Stimulated activated CD4-positive, alpha-beta T cell treated with anti-CD3 and anti-CD28 coated beads, Interleukin-4, amount 100 ng/mL, for 24 hours (primary cell): ENCODE data around the gene TMEM62.
A peak's percentile ranks its signal among the peaks of the same experiment; 100 is the strongest.

Experiments used
- DNase-seq: peaks from one replicate; pipeline ENCODE4 v3.0.0-alpha.2; 2020

TMEM62 gene

GRCh38 chr15:43133430-43134156 is at the start of gene TMEM62:
TSS of gene TMEM62 (plus strand) at chr15:43133586. CDS start at chr15:43133803, 217 bp downstream.
- DNase-seq, result peak; percentile 61

DNA sequence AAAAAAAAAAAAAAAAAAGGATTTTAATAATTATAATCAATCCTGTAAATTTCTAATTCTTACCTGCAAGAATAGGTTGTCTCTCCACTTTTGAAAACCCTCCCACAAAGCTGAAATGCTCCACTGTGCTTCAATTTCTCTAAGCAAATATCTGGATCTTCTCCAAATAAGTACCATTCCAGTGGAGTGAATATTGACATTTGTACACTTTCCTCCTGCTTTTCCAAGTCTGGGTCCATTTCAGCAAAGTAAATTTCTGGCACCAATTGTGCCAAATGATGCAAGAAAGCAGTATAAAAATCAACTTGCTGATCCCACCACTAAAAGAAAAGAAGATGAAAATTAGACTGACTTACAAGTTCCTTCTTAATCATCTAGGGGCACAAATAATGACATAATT is 47.5 kb upstream of the TMEM62 start:
- DNase-seq, result no peak

DNA sequence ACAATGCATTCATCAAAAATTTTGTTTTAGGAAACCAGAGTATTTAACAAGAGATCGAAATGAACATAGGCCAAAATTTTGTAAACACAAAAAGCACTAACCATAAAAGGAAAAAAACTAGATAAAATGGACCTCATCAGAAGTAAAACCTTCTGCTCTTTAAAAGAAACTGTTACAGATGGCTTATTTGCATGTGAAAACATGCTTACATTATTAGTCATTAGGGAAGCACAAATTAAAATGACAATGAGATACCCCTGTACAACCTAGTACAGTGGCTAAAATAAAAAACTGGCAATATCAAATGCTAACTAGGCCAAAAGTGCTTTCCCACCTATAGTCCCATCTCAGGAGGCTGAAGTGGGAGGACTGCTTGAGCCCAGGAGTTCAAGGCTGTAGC is 46.8 kb upstream of the TMEM62 start:
- no peak for DNase-seq

- DNase-seq, result no peak
Measured at GRCh38 chr15:43091859-43092258, 41.5 kb upstream of the TMEM62 start.

DNA sequence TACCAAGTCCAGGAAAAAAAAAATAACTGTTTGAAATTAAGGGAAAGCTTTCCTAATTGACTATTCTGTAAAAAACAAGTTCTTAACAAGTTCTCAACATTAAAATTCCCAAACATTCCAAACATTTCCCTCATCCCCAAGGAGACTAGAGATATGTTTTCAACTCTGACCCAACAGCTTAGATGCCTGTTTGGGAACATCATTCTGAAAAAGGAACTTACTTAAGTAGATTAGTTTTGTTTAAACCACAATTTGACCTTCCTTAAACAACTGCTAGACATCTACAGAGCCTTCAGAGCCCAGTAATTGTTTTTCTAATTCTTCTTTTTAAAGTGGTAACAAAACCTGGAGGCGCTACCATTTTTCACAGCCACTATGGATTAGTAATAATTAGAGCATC is 40.4 kb upstream of the TMEM62 start:
- no peak for DNase-seq

DNA sequence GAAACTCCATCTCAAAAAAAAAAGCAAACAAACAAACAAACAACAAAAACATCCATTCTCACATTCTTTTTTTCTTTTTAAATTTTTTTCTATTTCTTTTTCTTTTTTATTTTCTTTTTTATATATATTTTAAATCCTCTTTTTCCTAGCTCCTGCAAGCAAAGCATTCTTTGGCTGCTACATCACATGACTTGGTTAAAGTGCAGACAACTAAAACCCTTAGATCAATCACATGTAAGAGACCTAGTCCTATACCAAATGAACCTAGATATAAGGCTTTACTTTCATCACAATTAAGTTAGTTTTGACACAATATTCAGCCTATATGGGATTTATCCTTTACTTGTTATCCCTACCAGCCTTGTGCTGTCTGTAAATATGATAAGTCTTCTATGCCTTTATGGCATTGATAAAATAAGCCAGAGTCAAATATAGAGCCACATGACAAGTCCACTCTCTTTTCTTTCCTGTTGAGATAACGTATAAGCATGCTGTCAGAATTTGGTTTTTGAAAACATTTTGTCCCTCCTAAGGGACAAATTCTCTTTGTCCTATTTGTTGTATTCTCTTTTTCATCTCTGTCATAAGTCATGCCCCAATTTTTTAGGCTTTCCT is 38.9 kb upstream of the TMEM62 start:
- DNase-seq, result no peak

DNA sequence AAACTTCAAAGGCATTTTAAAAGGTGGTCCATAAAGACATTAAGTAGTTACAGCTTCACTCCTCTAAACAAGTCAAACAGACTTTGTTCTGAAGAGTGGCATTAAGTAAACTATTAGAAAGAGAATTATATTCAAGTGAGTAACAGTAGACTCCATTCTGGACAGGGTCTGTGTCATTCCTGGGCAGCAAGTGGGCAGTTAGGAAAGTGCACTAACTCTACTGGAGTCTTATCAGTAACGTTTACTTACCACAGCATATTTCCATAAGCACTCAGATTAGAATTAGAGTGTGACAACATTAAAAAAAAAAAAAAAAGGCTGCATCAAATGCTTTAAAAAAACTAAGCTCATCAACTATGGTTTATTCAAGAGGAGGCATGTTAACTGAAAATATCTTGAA is 38.1 kb upstream of the TMEM62 start:
- DNase-seq, result no peak

DNA sequence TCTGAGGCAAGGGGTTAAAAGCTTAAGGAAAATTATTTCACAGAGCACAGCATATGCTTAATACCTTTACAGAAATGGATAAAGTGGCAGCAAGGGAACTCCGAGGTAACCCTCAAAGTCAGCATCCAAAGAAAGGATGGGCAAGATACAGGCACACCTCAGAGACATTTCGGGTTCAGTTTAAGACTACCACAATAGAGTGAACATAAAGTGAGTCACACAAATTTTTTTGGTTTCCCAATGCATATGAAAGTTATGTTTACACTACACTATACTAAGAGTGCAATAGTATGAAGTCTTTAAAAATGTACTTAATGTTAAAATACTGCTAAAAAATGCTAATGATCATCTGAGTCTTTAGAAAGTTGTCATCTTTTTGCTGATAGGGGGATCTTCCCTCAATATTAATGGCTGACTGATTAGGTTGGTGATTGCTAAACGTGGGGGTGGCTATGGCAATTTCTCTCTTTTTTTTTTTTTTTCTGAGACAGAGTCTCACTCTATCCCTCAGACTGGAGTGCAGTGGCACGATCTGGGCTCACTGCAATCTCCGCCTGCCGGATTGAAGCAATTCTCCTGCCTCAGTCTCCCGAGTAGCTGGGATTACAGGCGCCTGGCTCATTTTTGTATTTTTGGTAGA is 37.6 kb upstream of the TMEM62 start:
- DNase-seq, result no peak

- no peak for DNase-seq
Measured at GRCh38 chr15:43096411-43096810, 37.0 kb upstream of the TMEM62 start.

- no peak for DNase-seq
Measured at GRCh38 chr15:43099105-43099845, 34.1 kb upstream of the TMEM62 start.

- DNase-seq, result no peak
Measured at GRCh38 chr15:43100971-43101370, 32.4 kb upstream of the TMEM62 start.

DNA sequence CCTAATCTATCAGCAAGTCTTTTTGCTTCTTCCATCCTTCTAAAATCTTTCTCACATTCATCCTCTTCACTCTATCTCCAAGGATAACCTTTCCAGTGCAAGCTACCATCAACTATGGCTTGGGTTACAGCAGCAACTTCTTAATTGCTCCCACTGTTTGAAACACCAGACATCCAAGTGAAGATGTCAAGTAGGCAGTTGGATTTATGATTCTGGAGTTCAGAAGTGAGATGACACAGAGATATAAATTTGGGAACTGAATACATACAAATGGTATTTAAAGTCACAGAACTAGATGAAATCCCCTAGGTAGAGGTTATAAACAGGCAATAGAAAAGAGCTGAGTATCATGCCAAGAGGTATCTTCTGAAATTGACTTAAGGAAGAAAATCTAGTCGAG is 31.2 kb upstream of the TMEM62 start:
- no peak for DNase-seq

GRCh38 chr15:43103907-43104306 is 29.5 kb upstream of the TMEM62 start:
- DNase-seq, result no peak

DNA sequence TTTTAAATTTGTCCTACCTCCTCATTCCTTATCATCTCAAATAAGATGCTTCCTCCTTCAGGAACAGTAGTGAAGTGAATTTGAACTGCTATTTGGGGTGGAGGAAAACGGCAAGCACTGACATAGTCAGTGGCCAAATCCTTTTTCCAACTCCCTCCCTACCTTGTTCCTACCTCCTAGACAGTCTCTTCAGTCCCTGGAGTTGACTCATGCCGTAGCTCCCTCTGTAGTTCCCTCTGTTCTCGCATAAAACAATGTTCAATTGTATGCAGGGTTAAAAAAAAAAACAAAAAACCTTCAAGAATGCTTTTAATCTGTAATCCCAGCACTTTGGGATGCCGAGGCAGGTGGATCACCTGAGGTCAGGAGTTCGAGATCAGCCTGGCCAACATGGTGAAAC is 29.0 kb upstream of the TMEM62 start:
- no peak for DNase-seq

- DNase-seq, result peak; percentile 22
Measured at GRCh38 chr15:43105077-43105736, 28.2 kb upstream of the TMEM62 start.

- DNase-seq, result peak; percentile 90
Measured at GRCh38 chr15:43105778-43106485, 27.5 kb upstream of the TMEM62 start, which contains the start of gene UBR1. TSS of gene UBR1 (minus strand) at chr15:43106038. CDS start at chr15:43106022, 16 bp downstream.

- DNase-seq, result no peak
Measured at GRCh38 chr15:43106486-43106829, 26.9 kb upstream of the TMEM62 start.

- DNase-seq, result no peak
Measured at GRCh38 chr15:43107751-43108150, 25.6 kb upstream of the TMEM62 start.

DNA sequence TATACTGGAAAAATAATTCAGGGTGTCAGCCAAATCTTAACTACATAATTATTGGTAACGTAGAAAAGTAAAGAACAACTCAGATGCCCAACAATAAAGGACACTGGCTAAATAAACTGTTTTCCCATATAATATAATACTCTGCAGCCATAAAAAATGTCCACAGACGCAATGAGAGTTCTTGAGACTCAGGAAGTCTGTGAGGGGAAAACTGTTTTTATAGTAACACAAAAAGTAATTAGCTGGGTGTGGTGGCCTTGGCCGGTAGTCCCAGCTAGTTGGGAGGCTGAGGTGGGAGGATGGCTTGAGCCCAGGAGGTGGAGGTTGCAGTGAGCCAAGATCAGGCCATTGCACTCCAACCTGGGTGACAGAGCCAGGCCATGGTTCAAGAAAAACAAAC is 22.0 kb upstream of the TMEM62 start:
- no peak for DNase-seq

GRCh38 chr15:43118286-43118685 is 15.1 kb upstream of the TMEM62 start:
- DNase-seq, result no peak

GRCh38 chr15:43118829-43119228 is 14.6 kb upstream of the TMEM62 start:
- DNase-seq, result no peak

- DNase-seq, result no peak
Measured at GRCh38 chr15:43121863-43122262, 11.5 kb upstream of the TMEM62 start.
